Stomach (tissue), 9 donors: Measurements from ENCODE around the gene ORM1. TPM values are rescaled to one million over a fixed set of nuclear protein-coding genes. Genes with fewer than 3 reads are reported as not detected.

Source experiments
- DNase-seq, 2 donors: peaks; one replicate each; pipeline versions ENCODE4 v3.0.0 to v3.0.0-alpha.2; 2013 to 2019
- H3K27ac ChIP-seq, 5 donors: fragments of 200-600 bp in 4 of 5; sonication (generic) in 4 of 5; one replicate each; pipeline ENCODE4 v1.5.1; 2013 to 2019; ENCODE audit warnings: mild to moderate bottlenecking in 1 of 5, moderate library complexity in 1 of 5
- H3K27me3 ChIP-seq, 3 donors: fragments of 200-600 bp; sonication (generic); one replicate each; pipeline ENCODE4 v1.5.1; 2017 to 2019; ENCODE audit warnings: mixed run types in 1 of 3
- H3K36me3 ChIP-seq, 4 donors: fragments of 200-600 bp; sonication (generic); 1 replicate in 3 of 4; 2 replicates in 1 of 4; pipeline ENCODE4 v1.5.1; 2016 to 2019
- H3K4me1 ChIP-seq, 4 donors: fragments of 200-600 bp; sonication (generic); one replicate each; pipeline ENCODE4 v1.5.1; 2016 to 2019
- H3K4me3 ChIP-seq, 4 donors: fragments of 200-600 bp; sonication (generic) in 3 of 4; one replicate each; pipeline ENCODE4 v1.5.1; 2016 to 2019; ENCODE audit warnings: mild to moderate bottlenecking in 1 of 4
- H3K9me3 ChIP-seq, 4 donors: fragments of 200-600 bp; sonication (generic); one replicate each; pipeline ENCODE4 v1.5.1; 2016 to 2019
- CTCF ChIP-seq, 7 experiments: fragments of 450-650 bp in 4 of 7; fragments of 200-600 bp in 3 of 7; sonication (generic) in 3 of 7; IDR thresholded peaks; one replicate each; pipeline ENCODE4 v1.5.1; 2016 to 2019; ENCODE audit warnings: antibody characterized with exemption in 7 of 7, control low read depth in 2 of 7, mild to moderate bottlenecking in 1 of 7
- EP300 ChIP-seq: sonication (generic); formaldehyde crosslinking; IDR thresholded peaks from one replicate; pipeline ENCODE4 v1.6.1; 2017; ENCODE audit warnings: antibody characterized with exemption
- POLR2A ChIP-seq, 4 donors: fragments of 450-650 bp; IDR thresholded peaks; one replicate each; pipeline ENCODE4 v1.6.1; 2016; ENCODE audit warnings: antibody characterized with exemption in 4 of 4, control low read depth in 2 of 4, mild to moderate bottlenecking in 1 of 4, moderate library complexity in 1 of 4
- POLR2AphosphoS5 ChIP-seq, 3 donors: sonication (generic); formaldehyde crosslinking; IDR thresholded peaks; one replicate each; pipeline ENCODE4 v1.6.1; 2016; ENCODE audit warnings: antibody characterized with exemption in 3 of 3
- whole genome bisulfite sequencing, 5 donors: extraction: QIAGEN DNeasy Blood & Tissue Kit in 3 of 5; methylation state at CpG; one replicate each; pipeline versions ENCODE4 v1.1.5 to v1.1.7; 2013 to 2018; 5-methylcytosine and 5-hydroxymethylcytosine counted together
- intact Hi-C: fragments of 100-400 bp; cut with DNase I; formaldehyde crosslinking; loops from one replicate; pipeline ENCODE4 v1.15.1; 2023; ENCODE audit warnings: low total_unique reads
- polyA plus RNA-seq, 3 donors: library from polyadenylated mRNA; stranded (reverse); fragments of 200-250 nt; gene quantifications; one replicate each; pipeline ENCODE4 v1.2.3, GENCODE V29; 2013
- total RNA-seq, 5 donors: library from RNA; depleted of rRNA; stranded (reverse); fragments of >200 nt; gene quantifications; one replicate each; pipeline versions ENCODE4 v1.1.0 to v1.2.3, GENCODE V29; 2014 to 2016
- donor health status: healthy with polysubstance abuse.
- donor health status: Bipolar disorder and iron deficiency.
- donor health status: healthy.

The ORM1 gene
- total and polyA plus RNA-seq, 8 donors, result 1.6 to 14.8 (median 2.9) TPM; not detected in 3

GRCh38 chr9:114299286-114300152, 23.4 kb upstream of the ORM1 start:
- Histone ChIP-seq H3K9me3 (peaks cover 0 to 19% (median 5%) of the 10 kb centered on the region in 4 donors), H3K4me3 (no peak overlapping the region), H3K27me3 (no peaks in the 10 kb centered on the region), H3K27ac (no peak overlapping the region), H3K4me1 (no peaks in the 10 kb centered on the region), H3K36me3 (peaks cover 0 to 43% (median 29%) of the 10 kb centered on the region in 4 donors)
- TF ChIP-seq POLR2A (IDR thresholded peaks at IDR 0.05) (no peak), CTCF (IDR thresholded peaks at IDR 0.05) (no peak), POLR2AphosphoS5 (IDR thresholded peaks at IDR 0.05) (no peak), EP300 (no peak)
- intact Hi-C loops, result no loop called here
- WGBS, 5 donors, result 84 to 90% (median 88%) methylated on average over 13 to 15 of the region's 15 CpGs
- peak; percentile 10 to 19 for DNase-seq

GRCh38 chr9:114300153-114300845, 22.6 kb upstream of the ORM1 start:
- H3K4me1 ChIP-seq, result peaks cover 0 to 1% (median under 1%) of the 10 kb centered on the region in 4 donors
- DNase-seq, result peak in 1 of 2 donors; percentile 10
- intact Hi-C loops, result no loop called here
- TF ChIP-seq POLR2AphosphoS5 (IDR thresholded peaks at IDR 0.05) (no peak), CTCF (IDR thresholded peaks at IDR 0.05) (no peak), POLR2A (IDR thresholded peaks at IDR 0.05) (no peak), EP300 (no peak)
- WGBS, 5 donors, result 93 to 99% (median 98%) methylated on average over 4 of the region's 4 CpGs
- no peaks in the 10 kb centered on the region for H3K27me3 ChIP-seq
- H3K9me3 ChIP-seq, result peaks cover 0 to 11% (median 2%) of the 10 kb centered on the region in 4 donors
- no peak overlapping the region for H3K4me3 ChIP-seq
- H3K27ac ChIP-seq, result no peak overlapping the region
- H3K36me3 ChIP-seq, result peaks cover 0 to 35% (median 23%) of the 10 kb centered on the region in 4 donors

- intact Hi-C loops, result no loop called here
- peak; percentile 3 to 22 for DNase-seq
Measured at GRCh38 chr9:114300846-114301797, 21.8 kb upstream of the ORM1 start.

More at GRCh38 chr9:114300846-114301797, 21.8 kb upstream of the ORM1 start:
- Histone ChIP-seq H3K36me3 (peaks cover 0 to 28% (median 19%) of the 10 kb centered on the region in 4 donors), H3K9me3 (peaks cover 0 to 5% (median 0%) of the 10 kb centered on the region in 4 donors), H3K27ac (no peak overlapping the region), H3K27me3 (no peaks in the 10 kb centered on the region), H3K4me1 (peaks cover 0 to 8% (median 6%) of the 10 kb centered on the region in 4 donors), H3K4me3 (no peak overlapping the region)
- WGBS, 5 donors, result 91 to 95% (median 94%) methylated on average over 29 to 31 of the region's 31 CpGs
- no peak for TF ChIP-seq POLR2A (IDR thresholded peaks at IDR 0.05)
- no peak for TF ChIP-seq POLR2AphosphoS5 (IDR thresholded peaks at IDR 0.05)
- no peak for TF ChIP-seq EP300
- TF ChIP-seq CTCF (IDR thresholded peaks at IDR 0.05), result no peak
